ENCODE data around the gene SPHKAP.
"Not testable (repeated sequence)": the region's sequence is repeated elsewhere in the genome, so short reads cannot be mapped to it uniquely, and the experiment has no call there.

The SPHKAP gene

GRCh38 chr2:228016402-228016801 is 165.1 kb downstream of the SPHKAP start:
- Mint-ChIP-seq H3K4me1 (no peaks in the 10 kb centered on the region), H3K27ac (no peak overlapping the region), H3K9me3 (peaks cover 0 to 6% of the 10 kb centered on the region in 2 donors), H3K27me3 (no peaks in the 10 kb centered on the region), H3K4me3 (no peak overlapping the region)
- no peak for DNase-seq
- no peak for ATAC-seq

DNA sequence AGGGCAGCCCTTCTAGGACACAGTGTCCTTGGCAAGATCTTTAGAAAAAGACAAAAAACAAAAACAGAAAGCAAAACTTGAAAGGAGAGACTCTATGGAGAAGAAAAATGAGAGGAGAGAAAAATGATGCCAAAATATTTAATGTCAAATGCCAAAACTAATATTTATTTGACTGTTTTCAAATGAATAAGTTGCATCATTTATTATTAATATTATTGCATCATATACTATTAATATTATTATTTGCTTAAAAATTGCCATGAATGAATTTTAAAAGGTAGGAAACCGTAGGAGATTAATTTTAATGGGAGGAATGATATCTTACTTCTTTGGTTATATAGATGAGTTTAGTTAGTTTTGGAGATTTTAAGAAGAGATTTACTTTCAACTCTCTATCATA is 165.7 kb downstream of the SPHKAP start:
- Mint-ChIP-seq H3K27me3 (no peaks in the 10 kb centered on the region), H3K9me3 (peaks cover 0 to 6% of the 10 kb centered on the region in 2 donors), H3K4me3 (no peak overlapping the region), H3K4me1 (no peaks in the 10 kb centered on the region), H3K27ac (no peak overlapping the region)
- ATAC-seq (no peak), DNase-seq (no peak)

- no peak for DNase-seq
- Mint-ChIP-seq H3K4me1 (no peaks in the 10 kb centered on the region), H3K27me3 (no peaks in the 10 kb centered on the region), H3K27ac (no peak overlapping the region), H3K4me3 (no peak overlapping the region), H3K9me3 (peaks cover 0 to 7% of the 10 kb centered on the region in 2 donors)
- ATAC-seq = no peak
Measured at GRCh38 chr2:227996366-227996765, 185.1 kb downstream of the SPHKAP start.

GRCh38 chr2:227990937-227991336 is 190.6 kb downstream of the SPHKAP start:
- no peak for ATAC-seq
- Mint-ChIP-seq H3K9me3 (no peaks in the 10 kb centered on the region), H3K4me3 (no peak overlapping the region), H3K27ac (no peak overlapping the region), H3K27me3 (no peaks in the 10 kb centered on the region), H3K4me1 (no peaks in the 10 kb centered on the region)
- DNase-seq = no peak

- H3K4me3 Mint-ChIP-seq = no peak overlapping the region
Measured at GRCh38 chr2:227973241-227973640, 208.2 kb downstream of the SPHKAP start.

GRCh38 chr2:227971619-227972230 is 209.8 kb downstream of the SPHKAP start:
- Mint-ChIP-seq H3K4me1 (no peaks in the 10 kb centered on the region), H3K4me3 (no peak overlapping the region), H3K9me3 (no peaks in the 10 kb centered on the region), H3K27me3 (no peaks in the 10 kb centered on the region), H3K27ac (no peak overlapping the region)
- ATAC-seq = no peak
- no peak for DNase-seq

More at GRCh38 chr2:227973241-227973640, 208.2 kb downstream of the SPHKAP start:
- DNase-seq (no peak), ATAC-seq (no peak)
- H3K27ac Mint-ChIP-seq = no peak overlapping the region
- no peaks in the 10 kb centered on the region for H3K4me1 Mint-ChIP-seq
- H3K27me3 Mint-ChIP-seq = no peaks in the 10 kb centered on the region
- no peaks in the 10 kb centered on the region for H3K9me3 Mint-ChIP-seq

GRCh38 chr2:227960317-227960716 is 221.2 kb downstream of the SPHKAP start:
- H3K4me1 Mint-ChIP-seq = no peaks in the 10 kb centered on the region
- H3K27ac Mint-ChIP-seq = no peak overlapping the region
- DNase-seq (no peak), ATAC-seq (no peak)
- H3K9me3 Mint-ChIP-seq = peaks cover 0 to 7% of the 10 kb centered on the region in 2 donors
- no peaks in the 10 kb centered on the region for H3K27me3 Mint-ChIP-seq
- no peak overlapping the region for H3K4me3 Mint-ChIP-seq

DNA sequence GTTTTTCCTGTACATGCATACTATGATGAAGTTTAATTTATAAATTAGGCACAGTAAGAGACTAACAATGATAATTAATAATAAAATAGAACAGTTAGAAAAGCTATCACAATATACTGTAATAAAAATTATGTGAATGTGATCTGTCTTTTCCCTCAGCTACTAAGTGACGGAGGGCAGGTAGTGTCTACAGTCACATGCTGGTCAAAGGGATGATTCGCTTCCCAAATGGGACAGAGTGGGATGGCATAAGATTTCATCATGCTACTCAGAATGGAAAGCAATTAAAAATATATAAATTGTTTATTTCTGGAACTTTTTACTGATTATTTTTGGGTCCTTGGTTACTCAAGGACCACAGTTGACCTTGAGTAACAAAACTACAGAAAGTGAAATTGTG is 238.5 kb downstream of the SPHKAP start:
- no peaks in the 10 kb centered on the region for H3K9me3 Mint-ChIP-seq
- no peak overlapping the region for H3K4me3 Mint-ChIP-seq
- H3K4me1 Mint-ChIP-seq = no peaks in the 10 kb centered on the region
- peaks cover 8% of the 10 kb centered on the region for H3K27me3 Mint-ChIP-seq
- H3K27ac Mint-ChIP-seq = no peak overlapping the region
- DNase-seq (no peak), ATAC-seq (no peak)

DNA sequence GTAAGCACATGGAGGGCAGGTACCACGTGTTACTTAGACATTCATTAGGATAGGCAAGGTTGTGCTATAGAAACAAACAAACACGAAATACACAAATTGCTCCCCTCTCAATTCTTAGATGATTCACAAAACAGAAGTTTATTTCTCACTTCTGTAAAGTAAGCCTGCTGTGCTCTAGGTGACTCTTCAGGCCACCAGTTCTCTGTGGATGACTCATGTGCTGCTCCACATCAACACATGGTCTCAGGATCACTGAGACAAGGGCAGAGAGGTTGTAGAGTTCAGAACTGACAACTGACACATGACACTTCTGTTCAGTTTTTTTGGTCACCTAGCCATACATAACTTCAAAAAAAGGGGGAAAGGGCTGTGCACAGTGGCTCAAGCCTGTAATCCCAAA is 239.5 kb downstream of the SPHKAP start:
- no peak for ATAC-seq
- H3K27me3 Mint-ChIP-seq = peaks cover 8% of the 10 kb centered on the region
- no peaks in the 10 kb centered on the region for H3K4me1 Mint-ChIP-seq
- H3K4me3 Mint-ChIP-seq = no peak overlapping the region
- no peaks in the 10 kb centered on the region for H3K9me3 Mint-ChIP-seq
- no peak overlapping the region for H3K27ac Mint-ChIP-seq
- no peak for DNase-seq

GRCh38 chr2:227939271-227940027 is 242.0 kb downstream of the SPHKAP start:
- peaks cover 8% of the 10 kb centered on the region for H3K27me3 Mint-ChIP-seq
- H3K9me3 Mint-ChIP-seq = no peaks in the 10 kb centered on the region
- H3K4me1 Mint-ChIP-seq = no peaks in the 10 kb centered on the region
- H3K4me3 Mint-ChIP-seq = no peak overlapping the region
- ATAC-seq = no peak
- DNase-seq = no peak
- no peak overlapping the region for H3K27ac Mint-ChIP-seq

DNA sequence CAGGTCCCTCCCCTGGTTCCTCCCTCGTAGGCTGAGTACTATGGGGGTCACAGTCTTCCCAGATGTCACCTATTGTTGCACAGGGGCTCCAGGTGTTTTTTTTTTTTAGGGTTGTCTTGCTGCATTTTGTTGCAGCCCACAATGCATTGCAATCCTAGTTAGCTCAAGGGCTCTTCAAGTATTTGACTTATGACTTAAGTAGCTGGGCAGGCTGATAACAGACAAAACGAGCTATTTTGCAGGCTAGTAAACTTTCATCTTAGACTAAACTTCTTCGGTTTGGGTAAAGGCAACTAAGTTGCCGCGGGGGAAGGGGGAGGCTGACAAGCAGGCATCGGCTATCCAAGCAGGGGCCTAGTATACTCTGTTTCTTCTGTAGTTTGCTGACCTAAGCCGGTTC is 245.2 kb downstream of the SPHKAP start:
- not testable (repeated sequence) for H3K27ac Mint-ChIP-seq, H3K27me3 Mint-ChIP-seq, H3K9me3 Mint-ChIP-seq, H3K4me1 Mint-ChIP-seq, DNase-seq, H3K4me3 Mint-ChIP-seq, ATAC-seq

DNA sequence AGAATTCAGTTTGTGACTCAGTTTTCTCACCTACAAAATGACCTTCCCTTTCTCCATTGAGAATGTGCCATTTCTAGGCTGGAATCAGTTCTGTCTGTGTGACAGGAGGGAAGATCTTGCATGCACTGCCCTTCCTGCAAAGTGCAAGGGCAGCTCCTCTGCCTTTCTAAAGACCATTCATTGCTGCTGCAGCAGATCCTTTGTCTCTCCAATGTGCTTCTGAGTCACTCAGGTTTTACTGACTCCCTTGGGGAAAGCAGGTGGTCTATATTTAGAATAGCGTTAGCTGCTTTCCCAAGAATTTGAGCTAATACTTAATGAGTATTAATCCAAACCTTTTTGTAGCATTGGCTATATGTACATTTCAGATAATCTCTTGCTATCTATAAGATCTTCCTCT is 247.6 kb downstream of the SPHKAP start:
- H3K4me1 Mint-ChIP-seq = no peaks in the 10 kb centered on the region

GRCh38 chr2:227932403-227932802 is 249.1 kb downstream of the SPHKAP start:
- Mint-ChIP-seq H3K4me1 (no peaks in the 10 kb centered on the region), H3K4me3 (no peak overlapping the region)
- ATAC-seq = no peak

More for the DNA sequence above, 247.6 kb downstream of the SPHKAP start:
- ATAC-seq (no peak), DNase-seq (no peak)
- Mint-ChIP-seq H3K9me3 (no peaks in the 10 kb centered on the region), H3K4me3 (no peak overlapping the region), H3K27me3 (no peaks in the 10 kb centered on the region), H3K27ac (no peak overlapping the region)

DNA sequence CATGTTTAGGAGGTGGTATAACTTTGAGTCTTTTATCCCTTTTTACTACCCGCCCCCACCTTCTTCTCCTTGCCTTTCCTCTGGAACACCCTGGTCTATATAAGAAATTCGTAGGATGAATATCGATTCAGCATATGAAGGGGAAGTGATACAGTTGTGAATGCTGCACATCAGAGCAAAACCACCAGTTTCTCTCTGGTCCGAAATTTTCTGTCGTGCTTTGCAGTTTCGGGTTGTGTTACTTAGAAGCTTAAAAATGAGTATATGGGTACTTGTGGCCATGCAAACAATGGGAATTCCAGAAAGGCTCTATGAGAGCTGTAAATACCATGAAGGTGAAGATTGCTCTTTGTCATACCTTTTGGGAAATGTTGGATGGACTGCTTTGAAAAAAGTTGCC is 249.5 kb downstream of the SPHKAP start:
- Mint-ChIP-seq H3K27ac (no peak overlapping the region), H3K4me1 (no peaks in the 10 kb centered on the region), H3K9me3 (peaks cover 4 to 5% of the 10 kb centered on the region in 2 donors), H3K27me3 (no peaks in the 10 kb centered on the region), H3K4me3 (no peak overlapping the region)
- ATAC-seq (no peak), DNase-seq (no peak)

More at GRCh38 chr2:227932403-227932802, 249.1 kb downstream of the SPHKAP start:
- H3K27ac Mint-ChIP-seq = no peak overlapping the region
- H3K27me3 Mint-ChIP-seq = no peaks in the 10 kb centered on the region
- peaks cover under 1 to 1% of the 10 kb centered on the region in 2 donors for H3K9me3 Mint-ChIP-seq
- no peak for DNase-seq
